H1 (cell line): ENCODE measurements around the gene GLDC. TPM values are rescaled to one million over a fixed set of nuclear protein-coding genes. Genes with fewer than 3 reads are reported as not detected.

Source experiments
- CTCF ChIA-PET: fragments of 300-600 bp; sonication (Branson Sonifier 250); formaldehyde crosslinking; loops from one replicate; lab custom pipeline; 2021; ENCODE audit not compliant: partially characterized antibody; lab: Charles Lee
- POLR2A ChIA-PET: fragments of 300-600 bp; sonication (Branson Sonifier 250); formaldehyde crosslinking; loops from one replicate; lab custom pipeline; 2021; ENCODE audit warnings: inconsistent platforms; ENCODE audit not compliant: partially characterized antibody; lab: Charles Lee
- DNase-seq, 2 experiments: peaks; one replicate each; pipeline versions ENCODE4 v3.0.0 to v3.0.0-alpha.2; 2010 to 2022; ENCODE audit warnings: low spot score in 2 of 2, low read depth in 1 of 2, mixed read lengths in 1 of 2
- FAIRE-seq: peaks from 2 replicates; lab custom pipeline; 2011; peaks lifted over from hg19 to GRCh38; lab: Jason Lieb, UNC
- H2AFZ ChIP-seq: 2 replicates; pipeline ENCODE4 v1.8.1; 2012; ENCODE audit warnings: low read length, inconsistent platforms
- H2AK5ac ChIP-seq: 2 replicates; pipeline ENCODE4 v1.6.1; 2013; ENCODE audit warnings: low read depth, low read length
- H2BK120ac ChIP-seq: replicated peaks from 2 replicates; pipeline ENCODE3; 2013; ENCODE audit warnings: low read depth, low read length, inconsistent platforms
- H2BK12ac ChIP-seq: 2 replicates; pipeline ENCODE4 v1.6.1; 2013; ENCODE audit warnings: low read depth, low read length
- H2BK15ac ChIP-seq: 2 replicates; pipeline ENCODE4 v1.6.1; 2013; ENCODE audit warnings: low read length
- H2BK20ac ChIP-seq: 2 replicates; pipeline ENCODE4 v1.6.1; 2013; ENCODE audit warnings: low read length
- H2BK5ac ChIP-seq: 2 replicates; pipeline ENCODE4 v1.6.1; 2013; ENCODE audit warnings: low read depth, low read length
- H3K14ac ChIP-seq: 2 replicates; pipeline ENCODE4 v1.6.1; 2013; ENCODE audit warnings: inconsistent platforms; ENCODE audit not compliant: insufficient read length
- H3K18ac ChIP-seq: 2 replicates; pipeline ENCODE4 v1.6.1; 2013; ENCODE audit warnings: low read length; ENCODE audit errors: extremely low read depth
- H3K23ac ChIP-seq: 2 replicates; pipeline ENCODE4 v1.6.1; 2013; ENCODE audit warnings: inconsistent platforms; ENCODE audit not compliant: insufficient read length
- H3K23me2 ChIP-seq: 2 replicates; pipeline ENCODE4 v1.6.1; 2013; ENCODE audit warnings: low read depth, low read length
- H3K27ac ChIP-seq: 2 replicates; pipeline ENCODE4 v1.6.1; 2011; ENCODE audit warnings: low read depth, low read length, inconsistent platforms
- H3K27me3 ChIP-seq, 4 experiments: replicated peaks in 1 of 4; 1 replicate in 1 of 4; 2 replicates in 3 of 4; pipeline versions ENCODE4 v1.6.1 to v1.8.1; 2011 to 2013; ENCODE audit warnings: low read length in 3 of 4, mild to moderate bottlenecking in 3 of 4, inconsistent platforms in 2 of 4, mixed read lengths in 2 of 4, moderate library complexity in 1 of 4; ENCODE audit not compliant: control insufficient read depth in 3 of 4, insufficient read depth in 3 of 4; ENCODE audit errors: extremely low read depth in 1 of 4
- H3K36me3 ChIP-seq, 4 experiments: 2 replicates each; pipeline versions ENCODE4 v1.6.1 to v1.8.1; 2011 to 2013; ENCODE audit warnings: mild to moderate bottlenecking in 4 of 4, low read length in 3 of 4, moderate library complexity in 2 of 4, control low read depth in 1 of 4, inconsistent platforms in 1 of 4; ENCODE audit not compliant: insufficient read depth in 4 of 4, control insufficient read depth in 2 of 4
- H3K4ac ChIP-seq: replicated peaks from 2 replicates; pipeline ENCODE3; 2013; ENCODE audit warnings: low read length, low read depth, mixed read lengths, inconsistent platforms; ENCODE audit not compliant: insufficient read length
- H3K4me1 ChIP-seq, 4 experiments: replicated peaks in 1 of 4; 1 replicate in 1 of 4; 2 replicates in 3 of 4; pipeline versions ENCODE4 v1.6.1 to v1.8.1; 2011 to 2013; ENCODE audit warnings: low read length in 3 of 4, inconsistent platforms in 2 of 4, mixed read lengths in 1 of 4; ENCODE audit not compliant: insufficient read depth in 4 of 4, control insufficient read depth in 3 of 4
- H3K4me2 ChIP-seq, 2 experiments: 2 replicates each; pipeline versions ENCODE4 v1.6.1 to v1.8.1; 2011 to 2013; ENCODE audit warnings: low read depth in 2 of 2, low read length in 2 of 2, control low read depth in 1 of 2, inconsistent platforms in 1 of 2, mild to moderate bottlenecking in 1 of 2; ENCODE audit not compliant: insufficient read depth in 1 of 2
- H3K4me3 ChIP-seq, 4 experiments: fragments of 200-600, 300-600 bp in 1 of 4; sonication (generic), shearing (Covaris generic), sonication (Bioruptor Twin) in 1 of 4; 2 replicates each; pipeline versions ENCODE4 v1.5.1 to v1.8.1; 2011 to 2016; ENCODE audit warnings: low read length in 4 of 4, low read depth in 3 of 4, control low read depth in 2 of 4, inconsistent platforms in 2 of 4, mild to moderate bottlenecking in 2 of 4, mixed read lengths in 1 of 4, moderate library complexity in 1 of 4; ENCODE audit not compliant: insufficient read depth in 2 of 4; ENCODE audit errors: extremely low read depth in 1 of 4
- H3K56ac ChIP-seq: replicated peaks from 2 replicates; pipeline ENCODE3; 2013; ENCODE audit warnings: low read depth, mild to moderate bottlenecking, mixed read lengths, low read length, inconsistent platforms; ENCODE audit not compliant: insufficient read length
- H3K79me1 ChIP-seq: 2 replicates; pipeline ENCODE4 v1.6.1; 2013; ENCODE audit warnings: low read depth, low read length, control low read depth
- H3K79me2 ChIP-seq, 2 experiments: 2 replicates each; pipeline versions ENCODE4 v1.6.1 to v1.8.1; 2012 to 2013; ENCODE audit warnings: low read length in 2 of 2, mild to moderate bottlenecking in 2 of 2, inconsistent platforms in 1 of 2; ENCODE audit not compliant: insufficient read depth in 2 of 2, control insufficient read depth in 1 of 2
- H3K9ac ChIP-seq, 4 experiments: replicated peaks in 1 of 4; 1 replicate in 1 of 4; 2 replicates in 3 of 4; pipeline versions ENCODE4 v1.6.1 to v1.8.1; 2011 to 2013; ENCODE audit warnings: low read depth in 3 of 4, low read length in 3 of 4, control low read depth in 2 of 4, mild to moderate bottlenecking in 2 of 4, moderate library complexity in 2 of 4, inconsistent platforms in 1 of 4; ENCODE audit errors: extremely low read depth in 1 of 4
- H3K9me3 ChIP-seq, 2 experiments: 2 replicates each; pipeline versions ENCODE4 v1.6.1 to v1.8.1; 2012 to 2013; ENCODE audit warnings: mild to moderate bottlenecking in 2 of 2, moderate library complexity in 2 of 2, control low read depth in 1 of 2, inconsistent platforms in 1 of 2, low read depth in 1 of 2, low read length in 1 of 2, mixed read lengths in 1 of 2; ENCODE audit not compliant: insufficient read depth in 2 of 2
- H4K20me1 ChIP-seq, 2 experiments: replicated peaks in 1 of 2; 2 replicates each; pipeline versions ENCODE3 to v1.8.1; 2011 to 2013; ENCODE audit warnings: inconsistent platforms in 2 of 2, low read length in 2 of 2, mild to moderate bottlenecking in 1 of 2; ENCODE audit not compliant: insufficient read depth in 2 of 2, control insufficient read depth in 1 of 2
- H4K5ac ChIP-seq: 2 replicates; pipeline ENCODE4 v1.6.1; 2013; ENCODE audit warnings: low read length, low read depth, mixed read lengths, inconsistent platforms; ENCODE audit not compliant: insufficient read length
- H4K8ac ChIP-seq: 2 replicates; pipeline ENCODE4 v1.8.0; 2013; ENCODE audit warnings: mild to moderate bottlenecking, moderate library complexity, low read length, inconsistent platforms; ENCODE audit not compliant: insufficient read depth; ENCODE audit errors: extremely low read depth
- H4K91ac ChIP-seq: replicated peaks from 2 replicates; pipeline ENCODE3; 2013; ENCODE audit warnings: low read length, mixed read lengths, inconsistent platforms; ENCODE audit not compliant: insufficient read length
- ATF2 ChIP-seq: IDR thresholded peaks from 2 replicates; pipeline ENCODE4 v1.6.1; 2012; ENCODE audit warnings: low read length, inconsistent platforms
- CEBPB ChIP-seq: IDR thresholded peaks from 2 replicates; pipeline ENCODE4 v1.6.1; 2012; ENCODE audit warnings: low read depth, low read length
- CREB1 ChIP-seq: IDR thresholded peaks from 2 replicates; pipeline ENCODE4 v1.6.1; 2012; ENCODE audit warnings: inconsistent platforms
- EGR1 ChIP-seq: IDR thresholded peaks from 2 replicates; pipeline ENCODE4 v1.6.1; 2011; ENCODE audit warnings: low read depth, low read length, borderline replicate concordance
- KDM4A ChIP-seq: IDR thresholded peaks from one replicate; pipeline ENCODE4 v1.7.1; 2012; ENCODE audit warnings: low read depth, mild to moderate bottlenecking, moderate library complexity, low read length, inconsistent platforms; ENCODE audit not compliant: severe bottlenecking
- MAFK ChIP-seq: IDR thresholded peaks from 2 replicates; pipeline ENCODE4 v1.6.1; 2012; ENCODE audit warnings: low read depth, mild to moderate bottlenecking, improper control_type of control experiment, low read length
- NANOG ChIP-seq: IDR thresholded peaks from 2 replicates; pipeline ENCODE4 v1.6.1; 2011; ENCODE audit warnings: low read length, low read depth, mild to moderate bottlenecking, inconsistent platforms; ENCODE audit not compliant: insufficient read depth, poor library complexity, severe bottlenecking
- NRF1 ChIP-seq: IDR thresholded peaks from 2 replicates; pipeline ENCODE4 v1.6.1; 2011; ENCODE audit warnings: mild to moderate bottlenecking, low read depth, low read length, improper control_type of control experiment
- POLR2A ChIP-seq, 2 experiments: IDR thresholded peaks; 1 replicate in 1 of 2; 2 replicates in 1 of 2; pipeline ENCODE4 v1.6.1; 2011; ENCODE audit warnings: low read depth in 2 of 2, low read length in 2 of 2, mild to moderate bottlenecking in 2 of 2; ENCODE audit errors: control extremely low read depth in 1 of 2
- POLR2AphosphoS5 ChIP-seq: IDR thresholded peaks from 2 replicates; pipeline ENCODE4 v1.6.1; 2011; ENCODE audit warnings: low read depth, low read length
- RNF2 ChIP-seq: fragments of 200-900, 300-1000 bp; sonication (generic); IDR thresholded peaks from 2 replicates; pipeline ENCODE4 v1.7.1; 2016; ENCODE audit warnings: borderline replicate concordance, low read depth, mild to moderate bottlenecking, antibody characterized with exemption, low read length; ENCODE audit not compliant: poor library complexity, severe bottlenecking; ENCODE audit errors: missing control alignments
- RXRA ChIP-seq: IDR thresholded peaks from 2 replicates; pipeline ENCODE4 v1.6.1; 2011; ENCODE audit warnings: low read depth, mild to moderate bottlenecking, low read length, moderate library complexity; ENCODE audit not compliant: insufficient read depth
- SP2 ChIP-seq: IDR thresholded peaks from 2 replicates; pipeline ENCODE4 v1.6.1; 2012; ENCODE audit warnings: mild to moderate bottlenecking, low read length, inconsistent platforms
- TEAD4 ChIP-seq: IDR thresholded peaks from 2 replicates; pipeline ENCODE4 v1.6.1; 2012; ENCODE audit warnings: low read depth, low read length, inconsistent platforms, mixed read lengths
- WGBS, 2 experiments: shearing (Covaris generic) in 1 of 2; methylation state at CpG; one replicate each; pipeline versions ENCODE4 v1.1.6 to v1.1.7; 2013 to 2015; ENCODE audit warnings: low lambda C conversion rate in 2 of 2, mixed read lengths in 2 of 2, inconsistent platforms in 1 of 2, low coverage in 1 of 2, missing lambda C conversion rate in 1 of 2; ENCODE audit not compliant: insufficient replicate concordance in 2 of 2, insufficient coverage in 1 of 2, insufficient read length in 1 of 2; ENCODE audit errors: extremely low coverage in 1 of 2, missing lambda C conversion rate in 1 of 2; 5-methylcytosine and 5-hydroxymethylcytosine counted together
- polyA plus RNA-seq, 7 experiments: library from polyadenylated mRNA; depleted of rRNA in 3 of 7; stranded (reverse) in 5 of 7; unstranded in 2 of 7; fragments of >200 nt in 5 of 7; fragments of 200-250 nt in 2 of 7; gene quantifications; 1 replicate in 5 of 7; 2 replicates in 1 of 7; 4 replicates in 1 of 7; pipeline versions ENCODE4 v1.2.1 to v1.2.3, GENCODE V29; 2011 to 2013; ENCODE audit warnings: missing spikeins in 2 of 7, mixed read lengths in 2 of 7
- total RNA-seq: library from RNA; stranded (reverse); fragmentation: NEBNext Ultra II Directional; extraction: Animal tissue kit (Norgen Biotek cat#: 25700); gene quantifications from 2 replicates; pipeline ENCODE4 v1.2.1, GENCODE V29; 2021

Gene GLDC
- total and polyA plus RNA-seq, 2 of the 8 experiments (the other 6 are each of a cell fraction or from before 2014, with no cell fraction given) = 48.8 to 101 TPM

- Histone ChIP-seq H2BK12ac (no peak overlapping the region), H4K8ac (no peak overlapping the region), H3K79me2 (no peaks in the 10 kb centered on the region), H4K91ac (no peak overlapping the region), H2AK5ac (no peak overlapping the region), H2AFZ (no peak overlapping the region), H4K20me1 (no peaks in the 10 kb centered on the region), H3K9ac (no peak overlapping the region), H2BK20ac (no peak overlapping the region), H3K27ac (no peak overlapping the region), H3K23ac (no peak overlapping the region), H3K36me3 (peaks cover 11 to 55% (median 33%) of the 10 kb centered on the region in 4 experiments), H3K23me2 (no peaks in the 10 kb centered on the region), H4K5ac (no peak overlapping the region), H3K18ac (no peak overlapping the region), H3K79me1 (no peaks in the 10 kb centered on the region), H3K4me2 (no peak overlapping the region), H3K4ac (no peak overlapping the region), H3K27me3 (no peaks in the 10 kb centered on the region), H3K14ac (no peak overlapping the region), H2BK15ac (no peak overlapping the region), H3K4me3 (no peak overlapping the region), H3K4me1 (no peaks in the 10 kb centered on the region), H3K9me3 (no peaks in the 10 kb centered on the region), H3K56ac (no peak overlapping the region), H2BK5ac (no peak overlapping the region), H2BK120ac (no peak overlapping the region)
- TF ChIP-seq NRF1 (no peak), CEBPB (no peak), EGR1 (no peak), TEAD4 (no peak), KDM4A (no peak), ATF2 (no peak), MAFK (no peak), CREB1 (no peak), RXRA (no peak), NANOG (no peak), RNF2 (no peak), SP2 (no peak), POLR2A (IDR thresholded peaks at IDR 0.05; ENCODE audit: control extremely low read depth in 1 of 2, low read depth in 2 of 2, low read length in 2 of 2) (no peak), POLR2AphosphoS5 (no peak)
- 94% methylated on average over 4 of the region's 4 CpGs; no CpG with 5 or more reads in 1 of the 2 experiments for WGBS, 2 experiments
- DNase-seq (no peak), FAIRE-seq (no peak)
- ChIA-PET POLR2A (interaction anchor here (0.6 kb wide), 2 partner anchors 48 to 198 kb away, joined by 3 read pairs; no protein-coding TSS in a partner anchor), CTCF (interaction anchor here (0.7 to 1.3 kb wide), 4 partner anchors 9 to 40 kb away, joined by 3 to 6 read pairs (median 4); no protein-coding TSS in a partner anchor)
Measured at GRCh38 chr9:6600426-6600825, 45.1 kb downstream of the GLDC start.
